ENCODE results near the gene GPR68. TPM values are rescaled to one million over a fixed set of nuclear protein-coding genes. Genes with fewer than 3 reads are reported as not detected.

The GPR68 gene
- total and polyA plus RNA-seq, 10 donors: 0.50 to 5.2 (median 2.5) TPM

DNA sequence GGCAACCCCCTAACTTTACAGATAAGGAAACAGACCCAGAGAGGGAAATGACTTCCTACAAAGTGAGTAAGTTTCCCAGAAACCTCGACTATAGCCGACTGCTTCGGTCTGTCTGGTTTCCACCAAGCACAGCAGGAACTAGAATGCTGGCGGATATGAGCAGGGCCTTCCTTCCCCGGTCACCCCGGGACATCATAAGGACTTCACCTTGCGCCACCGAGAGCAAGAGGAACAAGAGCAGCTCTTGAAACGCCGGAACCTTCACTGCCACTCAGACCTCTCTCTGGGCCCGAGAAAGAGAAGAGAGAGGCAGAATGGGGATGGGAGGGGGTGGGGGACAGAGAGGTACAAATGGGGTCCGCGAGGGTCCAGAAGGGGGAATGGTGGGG lies 29.4 kb upstream of the GPR68 start:
- Histone ChIP-seq H3K27me3 (replicated peaks in 1 of 7) (no peaks in the 10 kb centered on the region), H3K4me3 (no peak overlapping the region), H3K36me3 (peaks cover 0 to 96% (median 76%) of the 10 kb centered on the region in 6 donors), H3K4me1 (peaks cover 0 to 11% (median 5%) of the 10 kb centered on the region in 6 donors), H3K27ac (no peak overlapping the region), H3K9me3 (no peaks in the 10 kb centered on the region)
- whole genome bisulfite sequencing, 5 donors: 76 to 84% (median 83%) methylated on average over 13 of the region's 13 CpGs
- DNase-seq: no peak
- no peak for TF ChIP-seq POLR2A (IDR thresholded peaks at IDR 0.05)
- TF ChIP-seq POLR2AphosphoS5 (IDR thresholded peaks at IDR 0.05): no peak
- TF ChIP-seq, protein P1, sequence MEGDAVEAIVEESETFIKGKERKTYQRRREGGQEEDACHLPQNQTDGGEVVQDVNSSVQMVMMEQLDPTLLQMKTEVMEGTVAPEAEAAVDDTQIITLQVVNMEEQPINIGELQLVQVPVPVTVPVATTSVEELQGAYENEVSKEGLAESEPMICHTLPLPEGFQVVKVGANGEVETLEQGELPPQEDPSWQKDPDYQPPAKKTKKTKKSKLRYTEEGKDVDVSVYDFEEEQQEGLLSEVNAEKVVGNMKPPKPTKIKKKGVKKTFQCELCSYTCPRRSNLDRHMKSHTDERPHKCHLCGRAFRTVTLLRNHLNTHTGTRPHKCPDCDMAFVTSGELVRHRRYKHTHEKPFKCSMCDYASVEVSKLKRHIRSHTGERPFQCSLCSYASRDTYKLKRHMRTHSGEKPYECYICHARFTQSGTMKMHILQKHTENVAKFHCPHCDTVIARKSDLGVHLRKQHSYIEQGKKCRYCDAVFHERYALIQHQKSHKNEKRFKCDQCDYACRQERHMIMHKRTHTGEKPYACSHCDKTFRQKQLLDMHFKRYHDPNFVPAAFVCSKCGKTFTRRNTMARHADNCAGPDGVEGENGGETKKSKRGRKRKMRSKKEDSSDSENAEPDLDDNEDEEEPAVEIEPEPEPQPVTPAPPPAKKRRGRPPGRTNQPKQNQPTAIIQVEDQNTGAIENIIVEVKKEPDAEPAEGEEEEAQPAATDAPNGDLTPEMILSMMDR (IDR thresholded peaks at IDR 0.05 in 8 of 11, conservative IDR thresholded peaks at IDR 0.05 in 3 of 11): no peak
- intact Hi-C loops (cut with DNase I; ENCODE audit: low total_unique reads): no loop called here

DNA sequence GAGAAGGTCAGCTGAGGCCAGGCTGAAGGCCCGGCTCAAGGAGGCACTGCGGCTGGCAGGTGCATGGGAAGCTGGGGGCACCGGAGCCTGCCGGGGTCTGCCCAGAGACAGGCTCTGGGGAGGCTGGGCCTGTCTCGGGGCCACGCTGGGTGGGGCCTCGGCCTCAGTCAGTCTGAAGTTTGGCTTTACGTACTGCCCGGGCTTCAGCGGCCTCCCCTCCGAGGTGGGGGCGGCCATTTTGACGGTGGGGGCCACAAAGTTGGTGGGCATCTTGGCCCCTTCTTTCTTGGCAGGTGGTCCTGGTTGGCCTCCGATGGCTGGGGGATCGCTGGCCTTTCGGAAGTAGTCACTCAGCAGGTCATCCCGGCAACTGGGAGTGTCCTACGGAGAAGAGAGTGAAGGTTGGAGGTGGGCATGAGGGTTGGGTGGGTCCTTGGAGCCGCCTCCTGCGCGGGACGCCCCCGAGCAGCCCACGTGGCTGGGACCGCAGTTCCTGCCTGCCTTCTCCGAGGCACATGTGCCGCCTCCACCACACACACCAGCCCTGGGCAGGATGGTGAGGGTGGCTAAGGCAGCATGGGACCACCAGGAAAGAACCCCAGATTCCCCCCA lies 28.9 kb upstream of the GPR68 start:
- peaks cover 0 to 11% (median 5%) of the 10 kb centered on the region in 6 donors for H3K4me1 ChIP-seq
- H3K4me3 ChIP-seq: no peak overlapping the region
- DNase-seq: no peak
- no peak overlapping the region for H3K27ac ChIP-seq
- no peaks in the 10 kb centered on the region for H3K27me3 ChIP-seq (replicated peaks in 1 of 7)
- H3K9me3 ChIP-seq: no peaks in the 10 kb centered on the region
- H3K36me3 ChIP-seq: peaks cover 0 to 91% (median 72%) of the 10 kb centered on the region in 6 donors
- peak in 1 of 3 donors; percentile 3 for TF ChIP-seq POLR2AphosphoS5 (IDR thresholded peaks at IDR 0.05)
- TF ChIP-seq POLR2A (IDR thresholded peaks at IDR 0.05): no peak
- intact Hi-C loops (cut with DNase I; ENCODE audit: low total_unique reads): no loop called here
- 94 to 97% (median 96%) methylated on average over 17 to 27 of the region's 27 CpGs for WGBS, 5 donors

DNA sequence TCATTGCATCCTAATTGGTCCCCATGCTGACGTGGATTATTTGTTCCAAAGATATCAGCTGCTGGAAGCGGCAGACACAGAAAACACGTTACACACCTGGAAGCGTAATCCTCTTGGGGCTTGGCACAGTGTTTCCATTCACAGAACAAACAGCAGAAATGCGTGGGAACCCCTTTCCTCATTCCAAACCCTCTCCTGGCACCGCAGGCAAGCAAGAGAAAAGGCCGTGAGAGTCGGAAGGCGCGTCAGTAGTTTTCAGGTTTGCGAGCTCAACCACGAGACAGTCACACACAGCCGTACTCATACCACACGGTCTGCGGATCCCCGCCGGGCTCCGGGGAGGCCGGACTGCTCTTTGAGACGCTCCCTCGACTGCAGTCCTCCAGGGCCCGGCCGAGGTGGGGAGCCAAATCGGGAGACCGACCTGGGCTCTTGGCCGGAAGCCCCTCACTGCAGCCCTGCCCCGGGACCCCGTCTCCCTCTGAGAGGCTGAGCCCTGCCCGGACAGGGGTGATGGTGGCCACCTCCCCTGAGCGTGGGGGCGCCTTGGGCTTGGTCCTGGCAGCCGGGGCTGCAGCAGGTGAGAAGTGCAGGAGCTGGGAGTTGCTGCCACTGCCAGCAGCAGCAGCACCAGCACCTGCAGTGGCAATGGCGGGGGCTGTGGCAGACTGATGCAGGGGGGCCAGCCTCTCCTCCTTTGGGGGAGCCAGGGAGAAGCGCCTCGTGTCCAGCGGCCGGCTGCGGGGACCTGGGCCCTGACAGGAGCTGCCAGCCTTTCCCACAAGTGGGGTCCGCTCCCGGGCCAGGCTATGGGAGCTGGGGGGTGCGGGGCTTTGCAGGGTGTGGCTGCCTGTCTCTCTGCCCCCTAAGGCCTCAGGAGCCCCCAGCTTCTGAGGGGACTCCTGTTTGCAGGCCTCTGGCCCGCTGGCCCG lies 28.1 kb upstream of the GPR68 start:
- no peak for TF ChIP-seq POLR2A (IDR thresholded peaks at IDR 0.05)
- TF ChIP-seq, protein P1 (IDR thresholded peaks at IDR 0.05 in 8 of 11, conservative IDR thresholded peaks at IDR 0.05 in 3 of 11): no peak
- TF ChIP-seq POLR2AphosphoS5 (IDR thresholded peaks at IDR 0.05): peak in 1 of 3 donors; percentile 56
- 93 to 96% (median 95%) methylated on average over 22 to 43 of the region's 43 CpGs for WGBS, 5 donors
- H3K27me3 ChIP-seq (replicated peaks in 1 of 7): no peaks in the 10 kb centered on the region
- no peak overlapping the region for H3K4me3 ChIP-seq
- intact Hi-C loops (cut with DNase I; ENCODE audit: low total_unique reads): no loop called here
- H3K9me3 ChIP-seq: no peaks in the 10 kb centered on the region
- H3K27ac ChIP-seq: peak overlapping the region in 1 of 8 donors; percentile 8
- H3K4me1 ChIP-seq: peaks cover 0 to 11% (median 5%) of the 10 kb centered on the region in 6 donors
- no peak for DNase-seq
- peaks cover 0 to 84% (median 64%) of the 10 kb centered on the region in 6 donors for H3K36me3 ChIP-seq

DNA sequence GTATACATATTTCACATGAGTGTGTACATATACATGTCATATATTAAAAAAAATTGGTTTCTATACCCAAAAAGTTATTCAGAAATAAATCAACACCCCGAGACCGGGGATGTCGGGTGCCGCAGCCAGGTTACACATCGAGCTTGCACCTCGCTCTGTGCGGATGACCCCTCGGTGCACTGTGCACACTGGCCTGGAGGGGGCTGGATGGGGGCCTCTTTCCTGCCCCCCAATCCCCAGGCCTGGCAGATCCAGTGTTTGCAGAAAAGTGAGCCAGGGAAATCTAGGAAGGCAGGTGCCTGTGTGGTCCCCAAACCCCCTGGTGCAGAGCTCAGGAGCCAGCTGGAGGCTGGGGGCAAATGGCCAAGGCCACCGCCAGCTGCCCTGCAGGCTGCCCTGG lies 27.1 kb upstream of the GPR68 start:
- 87 to 96% (median 94%) methylated on average over 9 of the region's 9 CpGs for WGBS, 5 donors
- no peak for DNase-seq
- H3K9me3 ChIP-seq: no peaks in the 10 kb centered on the region
- no peaks in the 10 kb centered on the region for H3K27me3 ChIP-seq (replicated peaks in 1 of 7)
- no peak overlapping the region for H3K4me3 ChIP-seq
- H3K27ac ChIP-seq: peak overlapping the region in 1 of 8 donors; percentile 8
- intact Hi-C loops (cut with DNase I; ENCODE audit: low total_unique reads): no loop called here
- peaks cover 0 to 74% (median 54%) of the 10 kb centered on the region in 6 donors for H3K36me3 ChIP-seq
- TF ChIP-seq POLR2A (IDR thresholded peaks at IDR 0.05) (no peak), POLR2AphosphoS5 (IDR thresholded peaks at IDR 0.05) (peak in 1 of 3 donors; percentile 59)
- TF ChIP-seq, protein P1 (IDR thresholded peaks at IDR 0.05 in 8 of 11, conservative IDR thresholded peaks at IDR 0.05 in 3 of 11): no peak
- H3K4me1 ChIP-seq: peaks cover 0 to 11% (median 5%) of the 10 kb centered on the region in 6 donors
